Stimulated activated CD4-positive, alpha-beta T cell treated with anti-CD3 and anti-CD28 coated beads, Interleukin-15, amount 100 ng/mL, for 1 hour (primary cell): ENCODE measurements around the gene HASPIN.
"Not testable (repeated sequence)": the region's sequence is repeated elsewhere in the genome, so short reads cannot be mapped to it uniquely, and the experiment has no call there.

ENCODE experiments used
- DNase-seq, 2 donors: peaks; one replicate each; pipeline ENCODE4 v3.0.0-alpha.2; 2020; ENCODE audit warnings: low read depth in 1 of 2, low spot score in 1 of 2

Gene HASPIN

GRCh38 chr17:3695723-3696411, 27.8 kb upstream of the HASPIN start, which contains the start of gene P2RX5:
Gene P2RX5, minus strand, starts transcription at chr17:3696155. Its CDS starts 150 bp downstream, at chr17:3696005.
- DNase-seq = peak in 1 of 2 donors; percentile 23

GRCh38 chr17:3697103-3697476, 26.6 kb upstream of the HASPIN start:
- no peak for DNase-seq

GRCh38 chr17:3698139-3698538, 25.6 kb upstream of the HASPIN start:
- no peak for DNase-seq

- DNase-seq = no peak
Measured at GRCh38 chr17:3699951-3700350, 23.8 kb upstream of the HASPIN start.

GRCh38 chr17:3702041-3702539, 21.6 kb upstream of the HASPIN start:
- not testable (repeated sequence) for DNase-seq

- no peak for DNase-seq
Measured at GRCh38 chr17:3704931-3705717, 18.6 kb upstream of the HASPIN start.

- DNase-seq = not testable (repeated sequence)
Measured at GRCh38 chr17:3705718-3705984, 18.1 kb upstream of the HASPIN start.

GRCh38 chr17:3708366-3708765, 15.3 kb upstream of the HASPIN start:
- DNase-seq = no peak

GRCh38 chr17:3710951-3711383, 12.7 kb upstream of the HASPIN start:
- DNase-seq = peak; percentile 13 to 50

- DNase-seq = no peak
Measured at GRCh38 chr17:3712811-3713463, 10.8 kb upstream of the HASPIN start.

- DNase-seq = no peak
Measured at GRCh38 chr17:3715296-3715695, 8.4 kb upstream of the HASPIN start.

GRCh38 chr17:3718201-3718600, 5.5 kb upstream of the HASPIN start:
- DNase-seq = no peak

- DNase-seq = no peak
Measured at GRCh38 chr17:3719265-3719664, 4.4 kb upstream of the HASPIN start.

GRCh38 chr17:3722716-3723115, 987 bp upstream of the HASPIN start:
- no peak for DNase-seq

GRCh38 chr17:3723188-3723555, 531 bp upstream of the HASPIN start:
- no peak for DNase-seq

- DNase-seq = no peak
Measured at GRCh38 chr17:3724378-3725077, 825 bp downstream of the HASPIN start.

GRCh38 chr17:3727041-3727440, 3.3 kb downstream of the HASPIN start:
- DNase-seq = no peak

- not testable (repeated sequence) for DNase-seq
Measured at GRCh38 chr17:3728099-3728498, 4.4 kb downstream of the HASPIN start.

- no peak for DNase-seq
Measured at GRCh38 chr17:3729881-3730280, 6.2 kb downstream of the HASPIN start.

GRCh38 chr17:3730881-3731429, 7.3 kb downstream of the HASPIN start:
- DNase-seq = no peak

GRCh38 chr17:3732210-3732621, 8.5 kb downstream of the HASPIN start:
- DNase-seq = no peak
